UCSD-AML1 (cell line): Measurements from ENCODE around the gene ATL2.
"Not testable (repeated sequence)": the region's sequence is repeated elsewhere in the genome, so short reads cannot be mapped to it uniquely, and the experiment has no call there.

Source experiments
- DNase-seq: peaks from one replicate; lab custom pipeline; 2025; ENCODE audit not compliant: unreplicated experiment; lab: John Stamatoyannopoulos, UW

The ATL2 gene

DNA sequence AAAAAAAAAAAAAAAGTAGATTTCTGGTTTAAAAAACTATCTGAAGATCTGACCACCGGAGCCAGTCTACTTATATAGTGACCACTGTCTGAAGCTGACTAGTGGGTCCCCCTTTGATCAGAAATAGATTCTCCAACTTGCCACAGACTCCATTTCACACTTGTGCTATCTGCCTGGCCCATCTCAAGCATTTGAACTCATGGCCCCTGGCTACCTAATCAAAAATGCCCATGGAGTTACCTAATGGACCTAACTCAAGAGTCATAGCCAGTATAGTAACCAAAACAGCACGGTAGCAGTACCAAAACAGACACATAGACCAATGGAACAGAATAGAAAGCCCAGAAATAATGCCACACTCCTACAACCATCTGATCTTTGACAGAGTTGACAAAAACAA lies 17.0 kb upstream of the ATL2 start:
- no peak for DNase-seq

DNA sequence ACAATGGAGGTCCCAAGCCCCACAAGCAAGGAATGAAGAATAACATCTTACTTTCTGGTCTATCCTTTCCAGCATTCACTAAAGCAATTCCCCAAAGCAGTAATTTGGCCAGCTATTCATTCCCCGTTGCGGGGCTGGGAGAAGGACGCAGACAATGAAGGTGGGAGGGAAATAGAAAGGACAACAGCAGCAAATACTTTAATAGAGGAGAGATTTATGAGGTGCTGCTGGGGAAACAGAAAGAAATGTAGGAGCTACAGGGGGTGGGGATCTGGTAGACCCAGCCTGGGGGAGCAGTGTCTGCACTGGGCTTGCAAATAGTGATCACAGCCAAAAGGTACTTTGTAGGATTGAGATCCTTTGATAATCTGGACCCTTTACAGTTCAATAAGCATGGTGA lies 13.9 kb upstream of the ATL2 start:
- DNase-seq = no peak

DNA sequence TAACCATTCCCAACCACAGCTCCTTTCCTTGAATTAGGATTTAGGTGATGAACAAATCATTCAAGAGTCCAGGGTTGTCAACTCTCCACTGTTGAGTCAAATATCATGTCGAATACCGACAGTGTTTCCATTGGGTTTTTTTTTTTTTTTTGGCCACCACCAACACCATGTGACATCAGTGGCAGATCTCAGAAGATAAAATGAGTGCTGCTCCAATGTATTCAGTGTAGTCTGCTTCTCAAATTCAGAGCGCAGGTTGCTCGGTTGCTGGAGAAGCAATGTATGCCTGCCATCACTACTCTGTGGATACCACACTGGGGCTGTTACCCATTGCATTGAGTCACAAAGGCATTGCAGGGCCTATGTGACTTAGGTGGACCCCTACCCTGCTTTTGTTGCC lies 10.8 kb upstream of the ATL2 start:
- DNase-seq = no peak

DNA sequence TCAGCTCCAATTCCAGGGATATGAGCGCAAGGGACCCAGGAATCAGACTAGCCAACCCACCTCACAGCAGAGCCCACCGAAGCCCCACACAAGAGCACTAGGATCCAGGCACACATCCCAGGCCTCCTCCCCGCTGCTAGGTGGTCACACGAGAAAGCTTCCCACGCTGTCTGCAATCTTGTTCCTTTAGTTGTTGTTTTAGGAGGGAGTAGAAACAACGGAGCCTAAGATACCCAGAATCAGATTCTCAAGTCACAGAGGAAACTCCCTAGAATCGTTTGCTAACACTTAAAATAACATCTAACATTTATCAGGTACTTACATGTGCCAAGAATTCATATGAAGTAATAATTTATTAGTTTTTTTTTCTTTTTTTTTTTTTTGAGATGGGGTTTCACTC lies 9.7 kb upstream of the ATL2 start:
- no peak for DNase-seq

DNA sequence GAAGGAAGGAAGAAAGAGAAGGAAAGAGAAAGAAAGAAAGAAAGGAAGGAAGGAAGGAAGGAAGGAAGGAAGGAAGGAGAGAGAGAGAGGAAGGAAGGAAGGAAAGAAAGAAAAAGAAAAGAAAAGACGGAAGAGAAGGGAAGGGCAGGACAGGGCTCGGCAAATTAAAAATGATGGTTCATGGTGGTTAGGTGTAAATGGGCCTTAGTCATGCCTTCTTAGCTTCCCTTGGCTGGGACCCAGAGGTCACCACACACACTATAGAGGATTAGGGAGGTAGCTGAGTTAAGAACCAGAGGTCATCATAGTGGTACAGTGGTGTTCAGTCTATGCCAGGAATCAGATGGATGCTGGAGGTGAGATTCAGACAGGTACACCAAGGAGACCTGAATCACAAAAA lies 9.3 kb upstream of the ATL2 start:
- no peak for DNase-seq

DNA sequence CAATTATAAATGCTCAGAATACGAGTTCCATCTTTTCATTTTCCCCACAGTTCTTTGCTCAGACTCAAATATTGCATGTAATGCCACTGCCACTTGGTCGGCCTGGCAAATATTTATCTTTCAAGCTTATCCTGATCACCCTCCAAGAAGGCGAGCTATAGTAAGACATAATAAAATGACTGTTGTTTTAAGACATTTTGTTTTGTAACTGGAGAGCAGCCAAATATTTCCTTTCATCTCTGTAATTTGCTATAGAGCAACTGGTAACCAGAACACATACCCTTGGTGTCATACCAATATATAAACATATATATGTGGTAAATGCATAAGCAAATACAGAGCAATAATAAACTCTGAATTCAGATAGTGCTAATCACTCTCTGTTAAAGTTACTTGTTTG lies 7.3 kb upstream of the ATL2 start:
- DNase-seq = no peak

DNA sequence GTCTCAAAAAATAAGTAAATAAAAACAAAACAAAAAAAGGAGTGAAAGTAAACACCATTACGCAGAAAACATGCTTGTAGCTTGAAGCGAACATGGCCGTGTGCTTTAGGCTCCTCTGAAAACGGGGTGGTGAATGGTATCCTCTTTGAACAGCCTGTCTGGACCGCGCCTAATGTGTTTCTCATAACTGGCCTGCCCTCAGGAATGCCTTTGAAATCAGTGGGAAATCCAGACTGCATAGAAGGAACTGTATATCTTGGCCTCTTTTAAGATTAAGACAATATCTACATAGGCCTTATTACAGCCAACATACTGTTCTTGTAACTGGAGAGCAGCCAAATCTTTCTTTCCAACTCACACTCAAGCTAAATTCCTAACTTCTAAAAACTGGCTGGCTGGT lies 6.7 kb upstream of the ATL2 start:
- not testable (repeated sequence) for DNase-seq

DNA sequence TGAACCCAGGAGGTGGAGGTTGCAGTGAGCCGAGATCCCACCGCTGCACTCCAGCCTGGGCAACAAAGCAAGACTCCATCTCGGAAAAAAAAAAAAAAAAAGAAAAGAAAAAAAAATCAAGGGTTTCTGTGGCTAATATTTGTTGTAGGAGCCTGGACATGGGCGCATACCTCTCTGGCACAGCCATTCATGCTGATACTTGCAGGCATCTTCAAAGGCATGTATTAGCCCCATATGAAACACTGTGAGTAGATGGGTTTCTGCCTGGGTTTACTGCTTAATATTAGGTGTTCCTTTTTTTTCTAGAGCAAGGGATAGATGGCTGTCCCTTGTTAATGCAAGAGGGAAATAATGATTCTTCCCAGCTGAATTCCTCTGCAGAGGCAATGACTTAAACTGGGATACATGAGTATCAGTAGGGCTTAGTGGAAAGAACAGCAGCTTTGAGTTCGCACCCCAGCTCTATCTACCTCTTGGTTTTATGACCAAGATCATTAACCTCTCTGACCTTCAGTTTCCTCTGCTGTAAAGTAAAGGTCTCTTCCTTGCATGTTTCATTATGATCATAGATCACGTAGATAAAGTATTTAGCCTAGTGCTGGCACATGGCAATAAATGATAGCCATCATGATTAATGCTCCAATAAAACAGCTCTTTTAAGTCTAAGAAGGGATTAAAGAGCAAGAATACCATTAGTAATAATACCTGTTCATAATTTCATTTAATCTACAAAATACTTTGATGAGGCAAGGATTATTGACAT lies 4.5 kb upstream of the ATL2 start:
- no peak for DNase-seq

DNA sequence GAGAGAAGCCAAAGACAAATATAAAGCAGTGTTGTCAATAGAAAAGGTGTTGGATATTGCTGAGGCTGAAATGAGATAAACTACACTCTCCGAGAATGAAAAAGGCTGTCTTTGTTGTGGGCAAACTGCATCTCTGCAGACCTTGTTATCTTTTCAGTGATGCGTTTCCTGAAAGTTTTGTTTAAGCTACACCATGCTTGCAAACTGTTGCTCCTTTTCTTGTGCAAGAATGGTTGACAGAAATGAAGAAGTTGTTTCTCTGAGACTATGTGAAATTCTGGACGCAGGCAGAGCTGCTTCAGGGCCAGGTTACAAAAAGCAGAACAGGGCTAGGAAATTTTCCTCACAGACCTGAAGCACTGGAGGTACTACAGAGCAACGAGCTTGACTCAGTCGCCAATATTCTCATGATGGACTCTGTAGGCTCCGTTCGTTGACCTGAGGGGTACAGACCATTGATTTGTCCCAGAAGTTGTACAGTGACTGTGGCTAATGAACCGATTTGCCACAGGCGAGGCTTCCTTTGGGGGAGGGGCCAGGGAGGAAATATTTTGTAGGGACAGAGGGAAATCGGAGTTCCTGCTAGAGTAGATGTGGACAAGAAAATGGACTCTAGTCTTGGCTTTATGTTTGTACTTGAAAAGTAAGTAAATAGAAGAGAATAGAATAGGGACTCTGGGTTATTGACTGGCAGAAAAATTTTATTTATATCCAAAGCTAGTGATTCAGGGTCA lies 3.5 kb upstream of the ATL2 start:
- DNase-seq = peak; percentile 18

DNA sequence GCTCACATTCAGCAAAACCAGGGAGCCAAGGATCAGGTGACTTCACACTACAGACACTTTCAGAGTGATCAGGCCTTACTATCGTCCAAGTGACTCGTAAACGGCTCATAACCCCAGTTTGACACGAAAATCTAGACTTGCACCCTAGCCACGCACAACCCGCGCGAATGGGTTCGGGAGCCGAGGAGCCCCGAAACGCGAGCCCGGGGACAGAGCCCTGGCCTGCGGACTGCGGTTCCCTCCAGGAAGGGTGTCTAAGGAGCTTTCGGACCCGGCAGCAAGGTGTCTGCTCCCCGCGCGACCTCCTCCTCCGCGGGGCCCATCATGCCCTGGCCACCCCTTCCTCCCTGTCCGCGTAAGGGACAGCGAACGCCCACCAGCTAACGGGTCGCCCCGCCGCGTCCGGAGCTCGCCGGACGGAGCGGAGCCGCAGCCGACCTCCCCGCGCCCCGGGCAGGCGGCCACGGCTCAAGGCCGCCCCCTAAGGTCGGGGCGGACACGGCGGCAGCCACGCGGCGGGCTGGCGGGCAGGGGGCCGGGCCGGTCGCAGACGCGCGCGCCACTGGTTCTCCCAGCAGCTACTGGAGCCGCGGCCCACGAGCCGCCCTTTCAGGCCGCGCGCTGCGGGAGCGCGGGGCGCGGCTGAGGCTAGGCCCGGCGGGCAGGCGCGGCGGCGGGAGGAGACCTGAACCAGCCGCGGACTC lies 575 bp downstream of the ATL2 start:
- DNase-seq = peak; percentile 84

DNA sequence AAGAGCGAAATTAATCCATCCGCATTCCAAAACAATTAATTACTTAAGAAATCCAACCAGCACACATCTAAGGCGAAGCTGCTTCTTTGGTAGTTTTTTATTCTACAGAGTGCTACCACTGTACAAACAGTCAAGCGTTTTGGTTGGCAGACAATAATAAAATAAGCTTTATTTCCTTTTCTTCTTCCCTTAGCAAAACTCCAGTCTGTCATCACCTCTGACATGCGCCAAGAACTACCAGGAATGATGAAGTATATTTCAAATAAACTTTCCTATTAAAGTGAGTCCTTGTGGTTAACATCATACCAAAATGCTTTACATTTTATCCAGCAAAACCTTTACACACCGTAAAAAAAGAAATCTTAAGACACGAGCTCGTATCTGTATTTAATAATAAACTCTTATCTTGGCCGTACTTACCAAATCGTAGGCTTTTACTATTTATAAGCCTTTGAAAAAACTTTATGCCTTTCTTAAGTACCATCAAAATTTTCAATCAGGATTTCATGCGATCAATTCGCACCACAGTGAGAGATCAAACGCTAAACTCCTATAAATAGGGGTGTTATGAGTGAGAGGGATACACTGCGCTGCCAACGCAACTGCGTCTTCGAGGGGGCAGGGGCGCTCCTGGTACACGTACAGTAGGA lies 1.3 kb downstream of the ATL2 start:
- no peak for DNase-seq

DNA sequence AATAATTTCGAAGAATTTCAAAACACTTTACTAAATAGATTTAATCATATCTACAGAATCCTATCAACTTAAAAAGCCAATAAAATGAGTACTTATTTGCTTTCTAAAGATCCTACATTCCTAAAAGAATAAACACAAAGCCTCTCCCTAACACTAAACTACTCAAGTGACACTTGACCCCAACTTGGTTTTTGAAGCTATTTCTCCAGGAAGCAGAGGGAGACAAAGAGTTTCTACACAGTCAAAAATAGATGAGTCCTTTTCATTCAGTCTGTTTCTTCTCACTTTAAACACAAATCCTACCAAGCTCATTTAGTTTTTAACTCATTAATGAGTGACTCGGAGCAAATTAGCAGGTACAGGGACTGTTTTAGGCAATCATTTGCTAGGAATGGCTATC lies 2.1 kb downstream of the ATL2 start:
- DNase-seq = no peak

DNA sequence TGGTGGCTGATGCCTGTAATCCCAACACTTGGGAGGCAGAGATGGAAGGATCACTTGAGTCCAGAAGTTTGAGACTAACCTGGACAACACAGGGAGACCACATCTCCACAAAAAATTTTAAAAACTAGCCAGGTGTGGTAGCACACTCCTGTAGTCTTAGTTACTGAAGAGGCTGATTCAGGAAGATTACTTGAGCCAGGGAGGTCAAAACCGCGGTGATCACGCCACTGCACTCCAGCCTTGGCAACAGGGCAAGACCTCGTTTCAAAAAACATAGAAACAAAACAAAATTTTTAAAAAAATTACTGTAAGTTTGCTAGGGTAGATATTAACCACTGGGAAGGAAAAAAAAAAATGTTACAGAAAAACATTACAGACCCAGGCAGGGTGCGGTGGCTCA lies 5.8 kb downstream of the ATL2 start:
- no peak for DNase-seq

DNA sequence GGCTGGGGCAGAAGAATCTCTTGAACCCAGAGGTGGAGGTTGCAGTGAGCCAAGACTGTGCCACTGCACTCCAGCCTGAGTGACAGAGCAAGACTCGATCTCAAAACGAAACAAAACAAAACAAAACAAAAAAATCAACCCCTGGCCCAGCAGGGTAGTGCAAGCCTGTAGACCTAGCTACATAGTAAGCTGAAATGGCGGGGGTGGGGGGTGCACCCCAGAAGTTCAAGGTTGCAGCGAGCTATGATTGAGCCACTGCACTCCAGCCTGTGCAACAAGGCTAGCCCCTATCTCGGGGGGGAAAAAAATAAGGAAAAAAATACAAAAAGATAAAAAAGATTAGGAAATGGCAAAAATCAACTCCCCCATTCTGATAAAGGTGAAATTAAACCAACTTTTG lies 6.4 kb downstream of the ATL2 start:
- DNase-seq = no peak

DNA sequence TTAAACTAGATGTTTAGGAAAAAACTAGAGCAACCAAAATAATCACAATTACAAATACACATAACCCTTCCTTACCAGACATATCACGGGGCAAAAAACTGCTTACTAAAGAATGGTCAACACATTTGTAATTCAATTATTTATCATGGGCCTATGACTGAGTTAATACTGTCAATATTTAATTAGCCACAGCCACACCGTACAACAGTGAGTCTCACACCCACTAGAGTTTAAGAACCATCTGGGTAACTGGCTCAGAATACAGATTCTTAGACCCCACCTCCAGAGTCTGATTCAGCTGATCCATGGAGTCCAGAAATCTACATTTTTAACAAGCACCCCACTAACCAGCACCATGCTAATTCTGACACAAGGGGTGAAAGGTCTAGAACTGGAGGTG lies 14.8 kb downstream of the ATL2 start:
- DNase-seq = no peak

DNA sequence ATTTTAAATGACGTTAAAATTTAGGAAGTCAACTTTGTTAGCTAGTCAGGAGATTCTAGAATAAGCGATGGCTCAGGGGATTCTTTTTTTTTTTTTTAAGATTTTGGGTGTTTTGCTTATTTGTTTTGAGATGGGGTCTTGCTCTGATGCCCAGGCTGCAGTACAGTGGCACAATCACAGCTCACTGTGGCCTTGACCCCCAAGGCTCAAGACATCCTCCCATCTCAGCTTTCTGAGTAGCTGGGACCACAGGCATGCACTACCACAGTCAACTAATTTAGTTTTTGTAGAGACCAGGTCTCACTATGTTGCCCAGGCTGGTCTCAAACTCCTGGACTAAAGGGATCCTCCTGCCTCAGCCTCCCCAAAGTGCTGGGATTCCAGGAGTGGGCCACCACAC lies 16.9 kb downstream of the ATL2 start:
- no peak for DNase-seq

DNA sequence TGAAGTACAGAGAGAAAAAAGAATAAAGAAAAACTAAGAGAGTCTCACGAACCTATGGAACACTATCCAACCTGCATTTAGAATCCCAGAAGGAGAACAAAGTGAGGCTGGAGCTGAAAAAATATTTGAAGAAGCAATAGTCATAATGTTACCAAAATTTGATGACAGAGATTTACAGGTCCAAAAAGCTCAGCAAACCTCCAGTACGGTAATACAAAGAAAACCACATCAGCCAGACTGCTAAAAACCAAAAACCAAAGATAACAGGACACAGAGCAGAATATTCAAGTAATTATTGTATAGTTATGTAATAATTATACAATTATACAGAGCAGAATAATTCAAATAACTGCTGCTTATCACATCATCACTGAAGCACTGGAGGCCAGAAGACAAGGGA lies 23.7 kb downstream of the ATL2 start:
- no peak for DNase-seq

DNA sequence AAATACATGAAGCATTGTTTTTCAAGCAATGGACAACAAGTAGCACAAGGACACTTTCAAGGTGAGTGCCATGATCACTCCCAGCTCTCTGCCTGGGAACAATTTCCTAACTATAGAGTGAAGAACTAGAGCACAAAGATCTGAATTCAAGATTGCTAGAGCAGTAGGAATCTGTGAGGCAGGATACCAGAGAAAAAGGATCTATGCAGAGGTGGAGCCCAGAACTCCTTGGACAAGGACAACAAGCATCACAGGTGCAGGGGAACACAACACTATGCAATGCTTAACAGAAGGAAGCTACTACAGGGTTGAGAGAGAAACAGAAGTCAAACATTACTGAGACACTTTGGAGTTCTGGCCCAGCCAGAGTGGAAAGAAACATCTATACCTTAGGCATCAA lies 24.7 kb downstream of the ATL2 start:
- no peak for DNase-seq

DNA sequence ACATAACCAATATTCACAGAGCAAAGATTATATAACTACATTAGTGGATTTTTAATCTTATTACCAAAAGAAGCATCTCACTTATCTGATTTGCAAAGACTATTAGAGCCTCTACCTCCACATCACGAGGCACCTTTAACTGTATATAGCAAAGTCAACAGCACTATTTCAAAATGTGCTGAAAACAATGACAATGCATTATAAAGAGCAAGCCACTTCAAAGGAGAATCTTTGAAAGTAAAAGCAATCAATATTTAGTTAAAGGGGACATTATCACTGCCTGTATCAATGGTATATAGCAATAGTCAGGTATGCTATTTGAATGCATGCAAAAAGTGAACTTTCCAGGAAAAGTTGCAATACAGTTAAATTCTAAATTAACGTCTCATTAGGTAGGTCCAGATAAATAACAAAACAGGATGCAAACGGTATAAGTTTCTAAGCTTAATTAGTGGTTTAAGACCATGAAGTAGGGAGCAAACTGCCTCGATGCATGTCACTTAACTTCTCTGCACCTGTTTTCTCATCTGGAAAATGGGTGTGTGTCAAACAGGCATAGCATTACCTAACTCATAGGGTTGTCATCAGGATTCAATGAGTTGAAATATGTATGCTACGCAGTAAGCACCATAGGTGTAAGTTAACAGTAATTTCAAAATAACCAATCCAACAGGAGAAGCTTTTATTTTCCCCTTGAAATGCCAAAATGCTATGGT lies 31.6 kb downstream of the ATL2 start:
- DNase-seq = no peak

DNA sequence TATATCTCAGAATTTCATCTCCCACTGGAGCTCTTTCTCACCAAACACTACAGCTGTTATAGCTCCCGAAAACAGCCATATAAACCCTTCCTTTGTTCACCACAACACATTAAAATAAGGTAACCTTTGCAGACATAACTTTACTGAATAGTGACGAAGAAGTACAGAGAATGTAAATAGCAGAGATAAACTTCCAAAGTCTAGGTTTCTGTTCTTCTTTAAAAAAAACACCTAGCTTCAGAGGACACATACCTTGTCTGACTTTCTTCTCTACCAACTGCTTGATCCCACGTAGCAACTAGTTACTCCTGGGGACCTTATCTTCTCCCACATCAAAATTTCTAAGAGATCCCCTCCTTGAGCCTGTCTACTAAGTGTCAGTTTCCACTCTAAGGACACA lies 32.3 kb downstream of the ATL2 start:
- DNase-seq = no peak

DNA sequence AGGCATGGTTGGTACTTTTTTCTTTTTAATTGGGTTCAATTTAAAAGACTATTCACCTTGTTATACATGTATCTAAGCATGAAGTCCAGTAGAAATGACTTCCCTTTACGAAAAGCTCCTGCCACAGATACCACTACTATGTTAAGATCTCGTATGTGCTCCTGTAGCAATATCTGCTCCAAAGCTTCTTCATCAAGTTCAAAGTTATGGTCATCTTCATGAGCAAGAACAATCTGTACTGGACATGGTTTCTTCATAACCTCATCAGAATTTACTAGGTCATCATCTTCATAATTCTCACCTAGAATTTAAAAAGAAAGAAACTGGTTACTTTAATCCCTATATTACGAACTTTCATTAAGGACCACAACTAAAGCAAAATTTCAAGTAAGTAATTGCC lies 33.9 kb downstream of the ATL2 start:
- DNase-seq = no peak
